MM.1S (cell line): ENCODE data around the gene JADE2.

ENCODE experiments used
- DNase-seq: peaks from one replicate; pipeline ENCODE4 v3.0.0-alpha.2; 2015
- H2AFZ ChIP-seq: fragments of 300-600 bp; sonication (generic); 2 replicates; pipeline ENCODE4 v1.6.0; 2016; ENCODE audit warnings: antibody characterized with exemption, low read length
- H3F3A ChIP-seq: fragments of 300-600 bp; sonication (generic); 2 replicates; pipeline ENCODE4 v1.6.1; 2016; ENCODE audit warnings: mild to moderate bottlenecking, antibody characterized with exemption, low read length, moderate library complexity, mixed read lengths; ENCODE audit not compliant: insufficient read depth
- H3K27ac ChIP-seq: fragments of 300-600 bp; sonication (generic); 2 replicates; pipeline ENCODE4 v1.5.1; 2016; ENCODE audit warnings: mild to moderate bottlenecking, low read length
- H3K27me3 ChIP-seq: fragments of 300-600 bp; sonication (generic); replicated peaks from 2 replicates; pipeline ENCODE4 v1.6.0; 2016; ENCODE audit warnings: low read length; ENCODE audit not compliant: insufficient read depth
- H3K36me3 ChIP-seq: fragments of 300-600 bp; sonication (generic); replicated peaks from 2 replicates; pipeline ENCODE4 v1.6.1; 2016; ENCODE audit warnings: mild to moderate bottlenecking, low read length, mixed read lengths; ENCODE audit not compliant: insufficient read depth
- H3K4me1 ChIP-seq: fragments of 300-600 bp; sonication (generic); 2 replicates; pipeline ENCODE4 v1.6.1; 2016; ENCODE audit warnings: low read length, mixed read lengths
- H3K4me2 ChIP-seq: fragments of 300-600 bp; sonication (generic); 2 replicates; pipeline ENCODE4 v1.6.0; 2016; ENCODE audit warnings: low read depth, low read length
- H3K4me3 ChIP-seq: fragments of 300-600 bp; sonication (generic); 2 replicates; pipeline ENCODE4 v1.5.1; 2016; ENCODE audit warnings: low read length, mixed read lengths
- H3K79me2 ChIP-seq: fragments of 300-600 bp; sonication (generic); 2 replicates; pipeline ENCODE4 v1.6.1; 2016; ENCODE audit warnings: mixed run types, low read length, mixed read lengths
- H3K9ac ChIP-seq: fragments of 300-600 bp; sonication (generic); 2 replicates; pipeline ENCODE4 v1.6.1; 2016; ENCODE audit warnings: low read length, mixed read lengths
- H3K9me2 ChIP-seq: fragments of 300-600 bp; sonication (generic); replicated peaks from 2 replicates; pipeline ENCODE4 v1.6.1; 2016; ENCODE audit warnings: mild to moderate bottlenecking, low read length, mixed read lengths; ENCODE audit not compliant: insufficient read depth
- H3K9me3 ChIP-seq: fragments of 300-600 bp; sonication (generic); replicated peaks from 2 replicates; pipeline ENCODE4 v1.6.1; 2016; ENCODE audit warnings: mild to moderate bottlenecking, low read length, mixed read lengths; ENCODE audit not compliant: insufficient read depth
- H4K20me1 ChIP-seq: fragments of 300-600 bp; sonication (generic); 2 replicates; pipeline ENCODE4 v1.6.1; 2016; ENCODE audit warnings: mild to moderate bottlenecking, low read length, moderate library complexity, mixed read lengths; ENCODE audit not compliant: insufficient read depth
- EZH2 ChIP-seq: fragments of 300-600 bp; sonication (generic); optimal IDR thresholded peaks from 2 replicates; pipeline ENCODE3; 2017; ENCODE audit warnings: low read depth, mild to moderate bottlenecking, antibody characterized with exemption, low read length, mixed read lengths
- EZH2phosphoT487 ChIP-seq: fragments of 300-600 bp; sonication (generic); IDR thresholded peaks from 2 replicates; pipeline ENCODE4 v1.6.1; 2018; ENCODE audit warnings: antibody characterized with exemption, low read length
- TF ChIP-seq, protein P1 (sequence below): fragments of 300-600 bp; sonication (generic); IDR thresholded peaks from 2 replicates; pipeline ENCODE4 v1.5.1; 2016; ENCODE audit warnings: antibody characterized with exemption, low read length, mixed read lengths

JADE2 gene

DNA sequence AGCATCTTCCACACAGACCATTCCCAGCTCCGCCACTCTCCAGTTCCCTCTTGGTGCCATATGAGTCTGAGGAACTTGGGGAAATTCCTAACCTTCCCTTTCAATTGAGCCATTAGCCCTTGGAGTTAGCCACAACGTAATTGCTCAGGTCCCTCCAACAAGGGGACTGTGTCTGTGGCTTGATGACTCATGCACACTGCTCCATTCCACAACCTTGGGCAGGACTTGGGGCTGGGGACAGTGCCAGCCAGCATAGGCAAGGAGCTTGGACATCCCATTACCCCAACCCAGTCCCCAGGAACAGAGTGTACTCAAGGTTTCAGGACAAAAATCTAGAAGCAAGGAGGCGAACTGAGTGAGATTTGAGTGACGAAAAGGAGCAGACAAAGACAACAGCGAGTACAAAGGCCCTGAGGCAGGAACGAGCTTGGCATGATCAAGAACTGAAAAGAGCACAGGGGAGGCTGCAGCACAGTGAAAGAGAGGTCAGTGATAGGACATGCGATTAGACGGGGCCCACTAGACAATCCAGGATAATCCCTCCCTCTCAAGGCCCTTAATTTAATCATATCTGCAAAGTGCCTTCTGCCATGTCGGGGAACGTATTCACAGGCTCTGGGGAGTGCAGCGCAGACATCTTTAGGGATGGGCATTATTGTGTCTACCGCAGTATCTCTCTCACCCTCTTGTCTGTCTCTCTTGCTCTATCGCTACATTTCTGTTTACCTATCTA lies 16.0 kb upstream of the JADE2 start:
- no peak overlapping the region for H3K4me3 ChIP-seq
- TF ChIP-seq, protein P1, sequence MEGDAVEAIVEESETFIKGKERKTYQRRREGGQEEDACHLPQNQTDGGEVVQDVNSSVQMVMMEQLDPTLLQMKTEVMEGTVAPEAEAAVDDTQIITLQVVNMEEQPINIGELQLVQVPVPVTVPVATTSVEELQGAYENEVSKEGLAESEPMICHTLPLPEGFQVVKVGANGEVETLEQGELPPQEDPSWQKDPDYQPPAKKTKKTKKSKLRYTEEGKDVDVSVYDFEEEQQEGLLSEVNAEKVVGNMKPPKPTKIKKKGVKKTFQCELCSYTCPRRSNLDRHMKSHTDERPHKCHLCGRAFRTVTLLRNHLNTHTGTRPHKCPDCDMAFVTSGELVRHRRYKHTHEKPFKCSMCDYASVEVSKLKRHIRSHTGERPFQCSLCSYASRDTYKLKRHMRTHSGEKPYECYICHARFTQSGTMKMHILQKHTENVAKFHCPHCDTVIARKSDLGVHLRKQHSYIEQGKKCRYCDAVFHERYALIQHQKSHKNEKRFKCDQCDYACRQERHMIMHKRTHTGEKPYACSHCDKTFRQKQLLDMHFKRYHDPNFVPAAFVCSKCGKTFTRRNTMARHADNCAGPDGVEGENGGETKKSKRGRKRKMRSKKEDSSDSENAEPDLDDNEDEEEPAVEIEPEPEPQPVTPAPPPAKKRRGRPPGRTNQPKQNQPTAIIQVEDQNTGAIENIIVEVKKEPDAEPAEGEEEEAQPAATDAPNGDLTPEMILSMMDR, result no peak
- TF ChIP-seq EZH2 (no peak), EZH2phosphoT487 (no peak)
- no peak overlapping the region for H3K4me2 ChIP-seq
- no peaks in the 10 kb centered on the region for H3F3A ChIP-seq
- no peak overlapping the region for H3K9ac ChIP-seq
- H3K9me3 ChIP-seq, result no peaks in the 10 kb centered on the region
- no peaks in the 10 kb centered on the region for H3K4me1 ChIP-seq
- H3K36me3 ChIP-seq, result no peaks in the 10 kb centered on the region
- no peak for DNase-seq
- H3K27ac ChIP-seq, result no peak overlapping the region
- H3K27me3 ChIP-seq, result no peaks in the 10 kb centered on the region
- H4K20me1 ChIP-seq, result no peaks in the 10 kb centered on the region
- H2AFZ ChIP-seq, result no peak overlapping the region
- H3K79me2 ChIP-seq, result no peaks in the 10 kb centered on the region
- H3K9me2 ChIP-seq, result no peaks in the 10 kb centered on the region

DNA sequence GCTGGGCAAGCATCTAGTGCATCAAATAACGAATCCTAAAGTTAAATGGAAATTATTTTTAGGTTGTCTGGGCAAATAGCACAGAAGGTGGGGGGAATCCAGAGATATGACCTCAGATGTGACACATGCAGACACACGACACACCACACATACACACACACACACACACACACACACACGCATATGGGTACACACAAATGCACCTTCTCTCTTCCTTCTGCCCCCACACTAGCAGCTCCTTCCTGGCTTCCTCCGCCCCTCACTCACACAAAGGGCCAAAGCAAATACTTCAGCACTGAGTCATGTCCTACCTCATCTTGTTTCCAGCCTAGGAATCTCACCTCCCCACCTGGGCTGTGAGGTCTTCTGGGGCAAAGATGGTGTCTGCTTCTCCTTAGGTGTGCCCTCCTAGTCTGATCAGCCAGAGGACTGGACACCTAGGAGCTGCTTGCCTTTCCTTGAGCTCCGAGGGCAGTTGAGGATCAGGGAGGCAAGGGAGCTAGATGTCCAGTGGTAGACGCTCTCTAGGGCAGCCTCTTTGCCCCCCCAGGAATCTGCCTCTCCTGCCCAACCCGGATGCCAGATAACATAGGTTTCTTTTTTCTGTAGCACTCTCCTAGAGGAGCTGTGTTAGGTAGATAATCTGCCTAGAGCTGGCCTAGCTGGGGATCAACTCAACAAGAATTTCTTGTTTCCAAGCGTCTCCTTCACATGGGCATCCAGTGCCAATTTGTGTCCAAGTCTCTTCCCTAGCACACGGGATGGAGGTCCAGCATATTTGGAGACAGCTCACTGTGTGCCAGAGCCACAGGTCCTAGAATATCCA lies 14.3 kb upstream of the JADE2 start:
- no peak overlapping the region for H3K4me3 ChIP-seq
- no peak overlapping the region for H3K27ac ChIP-seq
- no peaks in the 10 kb centered on the region for H3K27me3 ChIP-seq
- no peaks in the 10 kb centered on the region for H3K36me3 ChIP-seq
- H3K4me1 ChIP-seq, result no peaks in the 10 kb centered on the region
- no peak overlapping the region for H3K9ac ChIP-seq
- no peaks in the 10 kb centered on the region for H3K9me3 ChIP-seq
- no peaks in the 10 kb centered on the region for H4K20me1 ChIP-seq
- no peak overlapping the region for H3K4me2 ChIP-seq
- TF ChIP-seq EZH2, result no peak
- TF ChIP-seq EZH2phosphoT487, result no peak
- TF ChIP-seq, protein P1, result no peak
- no peak for DNase-seq
- H2AFZ ChIP-seq, result no peak overlapping the region
- no peaks in the 10 kb centered on the region for H3F3A ChIP-seq
- no peaks in the 10 kb centered on the region for H3K9me2 ChIP-seq
- no peaks in the 10 kb centered on the region for H3K79me2 ChIP-seq

DNA sequence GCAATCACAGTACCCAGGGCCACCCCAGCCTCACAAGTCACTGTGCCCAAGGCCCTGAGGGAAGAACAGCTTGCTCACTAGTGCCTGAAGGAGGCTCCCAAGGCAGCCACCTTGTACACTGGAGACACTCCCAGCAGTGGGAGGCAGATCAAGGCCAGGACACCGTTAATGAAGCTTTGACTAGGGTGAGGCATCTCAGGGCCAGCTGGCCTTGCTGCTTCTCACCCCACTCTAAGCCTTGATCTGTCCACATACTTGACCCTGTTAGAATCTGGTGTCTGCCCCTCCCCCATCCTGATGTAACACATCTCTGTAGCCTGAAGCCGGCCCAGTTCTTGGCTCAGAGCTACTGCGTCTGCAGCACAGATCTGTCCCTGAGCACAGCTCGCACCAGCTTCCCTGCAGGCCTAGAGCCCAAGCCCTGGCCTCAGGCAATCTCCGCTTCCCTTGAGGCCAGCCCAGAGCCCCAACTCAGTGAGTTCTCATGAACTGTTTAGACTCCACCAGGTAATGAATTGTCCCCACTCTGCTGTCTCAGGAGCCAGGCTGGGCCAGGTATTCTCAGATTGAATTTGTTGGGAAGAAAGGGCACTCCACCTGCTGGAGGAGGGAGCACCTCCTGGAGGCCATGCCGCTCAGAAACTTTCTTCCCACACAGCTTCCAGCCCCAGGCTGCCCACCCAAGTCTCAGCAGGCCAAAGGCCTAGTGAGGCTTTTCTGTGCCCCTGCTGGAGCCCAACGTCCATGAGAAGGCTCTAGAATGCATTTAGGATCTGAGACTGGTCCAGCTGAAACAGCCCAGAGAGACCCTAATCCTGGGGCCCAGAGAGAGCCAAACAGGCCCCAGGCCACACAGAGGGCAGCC lies 13.4 kb upstream of the JADE2 start:
- Histone ChIP-seq H3K9me3 (no peaks in the 10 kb centered on the region), H3K27ac (no peak overlapping the region), H3F3A (no peaks in the 10 kb centered on the region), H3K9ac (no peak overlapping the region), H2AFZ (no peak overlapping the region), H3K4me3 (no peak overlapping the region), H3K36me3 (no peaks in the 10 kb centered on the region), H3K9me2 (no peaks in the 10 kb centered on the region), H3K79me2 (no peaks in the 10 kb centered on the region), H4K20me1 (no peaks in the 10 kb centered on the region), H3K4me1 (no peaks in the 10 kb centered on the region), H3K4me2 (no peak overlapping the region), H3K27me3 (no peaks in the 10 kb centered on the region)
- no peak for TF ChIP-seq EZH2phosphoT487
- TF ChIP-seq EZH2, result no peak
- TF ChIP-seq, protein P1, result no peak
- no peak for DNase-seq
